Suprapubic skin (tissue), 4 donors: Measurements from ENCODE around the gene CIITA. TPM values are rescaled to one million over a fixed set of nuclear protein-coding genes. Genes with fewer than 3 reads are reported as not detected.

Source experiments
- DNase-seq, 2 donors: peaks; one replicate each; pipeline ENCODE4 v3.0.0-alpha.2; 2019; ENCODE audit warnings: low spot score in 2 of 2
- H3K27ac ChIP-seq: fragments of 200-600 bp; sonication (generic); one replicate; pipeline ENCODE4 v1.5.1; 2019
- H3K27me3 ChIP-seq: fragments of 200-600 bp; sonication (generic); one replicate; pipeline ENCODE4 v1.5.1; 2019
- H3K36me3 ChIP-seq: fragments of 200-600 bp; sonication (generic); one replicate; pipeline ENCODE4 v1.5.1; 2019
- H3K4me1 ChIP-seq: fragments of 200-600 bp; sonication (generic); one replicate; pipeline ENCODE4 v1.5.1; 2019
- H3K4me3 ChIP-seq: fragments of 200-600 bp; sonication (generic); one replicate; pipeline ENCODE4 v1.5.1; 2019; ENCODE audit warnings: mild to moderate bottlenecking
- H3K9me3 ChIP-seq: fragments of 200-600 bp; sonication (generic); one replicate; pipeline ENCODE4 v1.5.1; 2019
- EP300 ChIP-seq: sonication (generic); formaldehyde crosslinking; IDR thresholded peaks from one replicate; pipeline ENCODE4 v1.6.1; 2017; ENCODE audit warnings: antibody characterized with exemption
- POLR2A ChIP-seq, 2 donors: fragments of 450-650 bp; IDR thresholded peaks; one replicate each; pipeline ENCODE4 v1.6.1; 2017; ENCODE audit warnings: antibody characterized with exemption in 2 of 2, mild to moderate bottlenecking in 2 of 2, moderate library complexity in 2 of 2
- POLR2AphosphoS5 ChIP-seq, 3 donors: sonication (generic); formaldehyde crosslinking; IDR thresholded peaks; one replicate each; pipeline ENCODE4 v1.6.1; 2017; ENCODE audit warnings: antibody characterized with exemption in 3 of 3
- WGBS: methylation state at CpG from one replicate; pipeline ENCODE4 v1.1.5; 2018; 5-methylcytosine and 5-hydroxymethylcytosine counted together
- total RNA-seq, 4 donors: library from RNA; depleted of rRNA; stranded (reverse); fragments of >200 nt; gene quantifications; one replicate each; pipeline ENCODE4 v1.1.0, GENCODE V29; 2016
- TF ChIP-seq, protein P1 (sequence below), 2 donors: fragments of 200-600 bp in 1 of 2; fragments of 450-650 bp in 1 of 2; sonication (generic) in 1 of 2; IDR thresholded peaks; one replicate each; pipeline ENCODE4 v1.5.1; 2016 to 2019; ENCODE audit warnings: antibody characterized with exemption in 2 of 2, mild to moderate bottlenecking in 1 of 2, moderate library complexity in 1 of 2

CIITA gene
- total RNA-seq, 4 donors from 2014 or later = 9.7 to 35.2 (median 18.5) TPM

DNA sequence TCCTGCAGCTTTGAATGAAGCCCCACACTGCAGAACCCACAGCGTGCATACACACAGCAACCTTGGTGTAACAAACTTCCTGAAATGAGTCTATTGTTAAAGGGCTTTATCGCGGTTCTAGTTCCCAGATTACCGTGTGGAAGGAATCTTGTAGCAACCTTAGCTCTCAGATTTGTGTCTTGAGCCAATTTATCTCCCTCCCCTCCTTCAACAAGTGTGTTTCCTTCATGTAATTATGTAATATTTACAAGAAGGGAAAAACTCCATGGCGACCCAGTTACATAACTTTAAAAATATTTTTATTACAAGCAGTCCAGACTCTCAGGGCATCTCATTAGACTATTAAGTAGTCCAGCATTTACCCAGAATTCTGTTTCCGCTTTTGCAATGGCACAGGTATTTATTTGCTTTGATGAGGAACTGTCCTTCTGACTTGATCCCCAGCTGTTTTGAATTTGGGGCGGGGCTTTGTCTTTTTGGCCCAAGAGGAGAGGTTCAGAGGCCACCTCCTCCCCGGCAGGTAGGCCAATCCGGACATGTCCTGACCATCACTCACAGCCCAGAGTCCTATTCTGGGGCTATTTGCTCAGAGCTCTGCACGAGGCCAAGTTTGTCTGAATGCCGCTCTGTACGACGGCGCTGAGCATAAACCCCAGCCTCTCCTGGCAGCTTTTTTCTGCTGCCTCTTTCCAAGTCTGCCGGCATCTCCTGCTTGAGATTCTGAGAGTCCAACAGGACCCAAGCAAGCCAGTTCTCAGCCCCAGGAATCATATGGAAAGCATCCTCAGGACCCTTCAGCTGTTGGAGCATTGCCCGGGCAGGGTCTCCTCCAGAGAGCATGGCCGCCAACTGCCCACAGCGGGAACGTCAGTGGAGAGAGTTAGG lies 103.0 kb downstream of the CIITA start:
- no peak overlapping the region for H3K4me3 ChIP-seq
- WGBS = 32% methylated on average over 19 of the region's 19 CpGs
- no peaks in the 10 kb centered on the region for H3K27me3 ChIP-seq
- peaks cover 38% of the 10 kb centered on the region for H3K4me1 ChIP-seq
- TF ChIP-seq POLR2A (IDR thresholded peaks at IDR 0.05) (no peak), EP300 (no peak), POLR2AphosphoS5 (IDR thresholded peaks at IDR 0.05) (no peak)
- TF ChIP-seq, protein P1, sequence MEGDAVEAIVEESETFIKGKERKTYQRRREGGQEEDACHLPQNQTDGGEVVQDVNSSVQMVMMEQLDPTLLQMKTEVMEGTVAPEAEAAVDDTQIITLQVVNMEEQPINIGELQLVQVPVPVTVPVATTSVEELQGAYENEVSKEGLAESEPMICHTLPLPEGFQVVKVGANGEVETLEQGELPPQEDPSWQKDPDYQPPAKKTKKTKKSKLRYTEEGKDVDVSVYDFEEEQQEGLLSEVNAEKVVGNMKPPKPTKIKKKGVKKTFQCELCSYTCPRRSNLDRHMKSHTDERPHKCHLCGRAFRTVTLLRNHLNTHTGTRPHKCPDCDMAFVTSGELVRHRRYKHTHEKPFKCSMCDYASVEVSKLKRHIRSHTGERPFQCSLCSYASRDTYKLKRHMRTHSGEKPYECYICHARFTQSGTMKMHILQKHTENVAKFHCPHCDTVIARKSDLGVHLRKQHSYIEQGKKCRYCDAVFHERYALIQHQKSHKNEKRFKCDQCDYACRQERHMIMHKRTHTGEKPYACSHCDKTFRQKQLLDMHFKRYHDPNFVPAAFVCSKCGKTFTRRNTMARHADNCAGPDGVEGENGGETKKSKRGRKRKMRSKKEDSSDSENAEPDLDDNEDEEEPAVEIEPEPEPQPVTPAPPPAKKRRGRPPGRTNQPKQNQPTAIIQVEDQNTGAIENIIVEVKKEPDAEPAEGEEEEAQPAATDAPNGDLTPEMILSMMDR (IDR thresholded peaks at IDR 0.05) = no peak
- peak in 1 of 2 donors; percentile 75 for DNase-seq
- H3K9me3 ChIP-seq = no peaks in the 10 kb centered on the region
- peaks cover 6% of the 10 kb centered on the region for H3K36me3 ChIP-seq
- peak overlapping the region; percentile 67 for H3K27ac ChIP-seq

DNA sequence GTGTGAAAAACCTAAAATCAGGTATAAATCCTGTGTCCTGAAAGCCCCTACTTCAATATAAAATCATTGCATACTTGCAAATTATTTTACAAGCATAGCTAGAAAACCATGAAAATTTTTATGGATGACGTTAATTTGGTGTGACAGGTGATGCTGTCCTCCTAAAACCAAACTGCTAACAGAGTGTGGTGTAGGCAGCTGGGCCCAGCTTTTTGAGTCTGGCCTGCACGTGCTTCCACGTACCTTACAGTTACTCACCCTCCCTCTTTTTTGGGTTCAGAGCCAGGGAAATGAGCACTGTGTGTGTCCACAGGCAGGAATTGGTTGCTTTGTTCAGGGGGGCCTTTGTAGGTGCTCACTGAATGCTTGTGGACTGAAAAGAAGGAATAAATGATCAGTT lies 103.8 kb downstream of the CIITA start:
- H3K36me3 ChIP-seq = peaks cover 6% of the 10 kb centered on the region
- WGBS = 76% methylated on average over 3 of the region's 3 CpGs
- DNase-seq = no peak

DNA sequence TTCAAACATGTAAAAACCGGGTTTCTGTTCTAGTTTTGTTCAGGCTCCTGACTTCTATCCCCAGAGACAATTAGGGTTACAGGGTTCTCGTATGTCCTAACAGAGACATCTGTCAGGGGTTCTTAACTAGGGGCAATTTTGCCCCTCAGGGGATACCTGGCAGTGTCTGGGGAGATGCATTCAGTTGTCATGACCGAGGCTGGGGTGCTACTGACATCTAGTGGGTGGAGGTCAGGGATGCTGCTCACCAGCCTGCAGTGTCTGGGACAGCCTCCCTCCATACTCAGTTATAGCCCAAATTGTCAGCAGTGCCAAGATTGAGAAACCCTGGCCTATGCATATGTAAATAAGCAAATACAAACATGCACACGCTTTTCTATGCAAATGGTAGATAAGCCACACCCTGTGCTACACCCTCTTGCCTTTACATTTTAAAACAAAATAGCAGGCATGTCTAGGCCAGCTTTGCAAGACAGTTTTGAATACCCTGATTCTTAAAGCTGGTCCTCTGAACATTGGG lies 104.8 kb downstream of the CIITA start:
- no peak for TF ChIP-seq EP300
- TF ChIP-seq, protein P1 (IDR thresholded peaks at IDR 0.05) = peak in 1 of 2 donors; percentile 34
- H3K27me3 ChIP-seq = no peaks in the 10 kb centered on the region
- peaks cover 38% of the 10 kb centered on the region for H3K4me1 ChIP-seq
- H3K27ac ChIP-seq = peak overlapping the region; percentile 67
- H3K4me3 ChIP-seq = no peak overlapping the region
- 62% methylated on average over 4 of the region's 4 CpGs for WGBS
- peaks cover 6% of the 10 kb centered on the region for H3K36me3 ChIP-seq
- no peak for DNase-seq
- H3K9me3 ChIP-seq = no peaks in the 10 kb centered on the region

More for the DNA sequence above, 103.8 kb downstream of the CIITA start:
- Histone ChIP-seq H3K9me3 (no peaks in the 10 kb centered on the region), H3K4me3 (no peak overlapping the region), H3K27me3 (no peaks in the 10 kb centered on the region), H3K27ac (peak overlapping the region; percentile 67), H3K4me1 (peaks cover 38% of the 10 kb centered on the region)
- TF ChIP-seq, protein P1 (IDR thresholded peaks at IDR 0.05) = no peak
- no peak for TF ChIP-seq POLR2A (IDR thresholded peaks at IDR 0.05)
- no peak for TF ChIP-seq EP300
- TF ChIP-seq POLR2AphosphoS5 (IDR thresholded peaks at IDR 0.05) = no peak

DNA sequence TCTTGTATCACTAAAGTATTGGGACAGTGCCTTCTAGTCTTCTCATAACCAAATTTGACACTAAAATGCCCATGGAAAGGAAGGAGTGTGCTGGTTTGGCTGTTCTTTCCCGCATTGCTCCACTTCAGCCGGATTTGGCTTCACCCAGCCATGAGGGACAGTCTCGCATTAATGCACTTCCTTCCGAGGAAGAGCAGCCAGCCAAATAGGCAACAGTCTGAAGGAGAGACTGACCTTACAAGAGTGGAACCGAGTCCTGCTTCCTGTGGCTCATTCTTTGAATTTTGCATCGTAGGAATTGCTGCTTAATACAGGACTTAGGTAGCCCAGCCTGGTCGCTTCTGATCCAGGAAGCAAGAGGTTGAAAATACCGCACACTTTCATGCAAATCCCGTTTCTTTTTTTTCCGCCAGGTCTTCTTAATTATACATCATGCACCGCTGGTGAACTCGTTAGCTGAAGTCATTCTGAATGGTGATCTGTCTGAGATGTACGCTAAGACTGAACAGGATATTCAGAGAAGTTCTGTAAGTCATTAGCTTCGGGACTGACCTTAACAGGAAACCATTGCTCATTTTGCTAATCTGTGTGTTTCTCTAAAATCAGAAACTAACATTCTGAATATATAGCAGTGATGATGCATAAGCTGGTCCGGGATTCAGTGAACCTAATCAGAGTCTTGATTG lies 105.6 kb downstream of the CIITA start:
- no peak for DNase-seq
- Histone ChIP-seq H3K9me3 (no peaks in the 10 kb centered on the region), H3K4me1 (peaks cover 38% of the 10 kb centered on the region), H3K36me3 (peaks cover 9% of the 10 kb centered on the region), H3K27me3 (no peaks in the 10 kb centered on the region), H3K4me3 (no peak overlapping the region), H3K27ac (peak overlapping the region; percentile 67)
- 59% methylated on average over 15 of the region's 15 CpGs for WGBS
- TF ChIP-seq EP300 (no peak), POLR2AphosphoS5 (IDR thresholded peaks at IDR 0.05) (no peak), POLR2A (IDR thresholded peaks at IDR 0.05) (no peak)
- TF ChIP-seq, protein P1 (IDR thresholded peaks at IDR 0.05) = no peak

DNA sequence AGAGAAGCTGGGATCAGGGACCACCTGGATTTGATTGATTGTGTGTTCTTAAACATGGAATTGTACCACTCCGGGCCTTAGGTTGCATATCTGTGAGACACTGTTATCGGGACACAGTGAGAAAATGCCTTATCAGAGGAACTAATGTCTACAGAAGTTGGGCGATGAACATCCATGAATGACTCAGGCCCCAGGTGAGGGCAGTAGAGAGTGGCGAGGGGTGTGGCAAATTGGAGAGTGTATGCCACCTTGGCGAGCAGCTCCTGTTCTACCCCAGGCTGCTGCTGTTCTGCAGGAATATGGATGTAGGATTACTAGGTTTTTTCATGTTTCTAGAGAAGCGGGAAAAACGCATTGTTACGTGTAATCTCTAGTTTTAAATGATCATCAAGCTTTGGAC lies 106.2 kb downstream of the CIITA start:
- H3K4me1 ChIP-seq = peaks cover 38% of the 10 kb centered on the region
- H3K4me3 ChIP-seq = no peak overlapping the region
- H3K36me3 ChIP-seq = peaks cover 9% of the 10 kb centered on the region
- no peaks in the 10 kb centered on the region for H3K27me3 ChIP-seq
- no peak for DNase-seq
- 55% methylated on average over 8 of the region's 8 CpGs for WGBS
- no peaks in the 10 kb centered on the region for H3K9me3 ChIP-seq
- H3K27ac ChIP-seq = no peak overlapping the region
- TF ChIP-seq POLR2AphosphoS5 (IDR thresholded peaks at IDR 0.05) (no peak), EP300 (no peak), POLR2A (IDR thresholded peaks at IDR 0.05) (no peak)
- TF ChIP-seq, protein P1 (IDR thresholded peaks at IDR 0.05) = peak in 1 of 2 donors; percentile 19
